ENCODE results near the gene ENC1.

The ENC1 gene

DNA sequence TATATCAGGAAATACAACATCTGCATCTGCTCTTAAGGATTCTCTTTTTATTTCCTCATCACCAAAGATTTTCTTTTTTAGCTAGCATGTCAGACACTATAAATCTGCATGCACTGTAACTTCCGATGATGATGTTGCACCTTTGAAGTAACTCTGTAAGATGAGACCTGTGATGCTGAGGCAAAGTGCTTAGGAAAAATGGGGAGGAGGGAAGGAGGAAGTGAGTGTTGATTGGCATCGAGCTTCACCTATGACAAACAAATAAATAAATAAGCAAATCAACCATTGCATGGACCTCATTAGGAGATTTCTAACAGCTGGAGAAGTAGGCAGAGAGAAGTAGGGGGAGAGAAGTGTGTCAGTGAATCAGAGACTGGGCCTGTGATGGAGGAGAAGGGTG, 52.6 kb downstream of the ENC1 start:
- POLR2A ChIA-PET (ENCODE audit: low non-redundant PET) = no interaction called here
- no peak overlapping the region for H3K27ac ChIP-seq
- TF ChIP-seq, protein P1, sequence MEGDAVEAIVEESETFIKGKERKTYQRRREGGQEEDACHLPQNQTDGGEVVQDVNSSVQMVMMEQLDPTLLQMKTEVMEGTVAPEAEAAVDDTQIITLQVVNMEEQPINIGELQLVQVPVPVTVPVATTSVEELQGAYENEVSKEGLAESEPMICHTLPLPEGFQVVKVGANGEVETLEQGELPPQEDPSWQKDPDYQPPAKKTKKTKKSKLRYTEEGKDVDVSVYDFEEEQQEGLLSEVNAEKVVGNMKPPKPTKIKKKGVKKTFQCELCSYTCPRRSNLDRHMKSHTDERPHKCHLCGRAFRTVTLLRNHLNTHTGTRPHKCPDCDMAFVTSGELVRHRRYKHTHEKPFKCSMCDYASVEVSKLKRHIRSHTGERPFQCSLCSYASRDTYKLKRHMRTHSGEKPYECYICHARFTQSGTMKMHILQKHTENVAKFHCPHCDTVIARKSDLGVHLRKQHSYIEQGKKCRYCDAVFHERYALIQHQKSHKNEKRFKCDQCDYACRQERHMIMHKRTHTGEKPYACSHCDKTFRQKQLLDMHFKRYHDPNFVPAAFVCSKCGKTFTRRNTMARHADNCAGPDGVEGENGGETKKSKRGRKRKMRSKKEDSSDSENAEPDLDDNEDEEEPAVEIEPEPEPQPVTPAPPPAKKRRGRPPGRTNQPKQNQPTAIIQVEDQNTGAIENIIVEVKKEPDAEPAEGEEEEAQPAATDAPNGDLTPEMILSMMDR (conservative IDR thresholded peaks at IDR 0.05; ENCODE audit: low read depth) = no peak
- no peak for DNase-seq (ENCODE audit: low spot score)
- CTCF ChIA-PET = no interaction called here

DNA sequence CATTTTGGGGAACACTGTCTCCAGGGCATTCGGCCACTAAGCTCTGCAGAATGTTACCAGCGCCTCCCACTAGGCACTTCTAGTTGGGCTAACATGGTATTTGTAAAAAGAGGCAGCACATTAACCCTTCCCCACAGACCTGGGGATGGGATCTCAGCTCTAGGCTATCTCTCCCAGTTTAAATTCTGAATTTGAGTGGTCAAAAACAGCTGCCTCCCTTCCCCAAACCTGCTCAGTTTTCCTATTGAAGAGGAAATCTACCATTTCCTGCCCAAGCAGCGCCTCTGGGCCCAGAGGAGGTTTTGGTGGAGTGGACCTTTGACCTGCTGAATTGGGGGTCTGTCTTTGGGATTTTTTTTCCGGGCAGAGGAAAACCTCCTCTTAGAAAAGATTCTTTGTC, 53.2 kb downstream of the ENC1 start:
- POLR2A ChIA-PET (ENCODE audit: low non-redundant PET) = no interaction called here
- TF ChIP-seq, protein P1 (conservative IDR thresholded peaks at IDR 0.05; ENCODE audit: low read depth) = no peak
- CTCF ChIA-PET = no interaction called here
- no peak for DNase-seq (ENCODE audit: low spot score)
- H3K27ac ChIP-seq = no peak overlapping the region

DNA sequence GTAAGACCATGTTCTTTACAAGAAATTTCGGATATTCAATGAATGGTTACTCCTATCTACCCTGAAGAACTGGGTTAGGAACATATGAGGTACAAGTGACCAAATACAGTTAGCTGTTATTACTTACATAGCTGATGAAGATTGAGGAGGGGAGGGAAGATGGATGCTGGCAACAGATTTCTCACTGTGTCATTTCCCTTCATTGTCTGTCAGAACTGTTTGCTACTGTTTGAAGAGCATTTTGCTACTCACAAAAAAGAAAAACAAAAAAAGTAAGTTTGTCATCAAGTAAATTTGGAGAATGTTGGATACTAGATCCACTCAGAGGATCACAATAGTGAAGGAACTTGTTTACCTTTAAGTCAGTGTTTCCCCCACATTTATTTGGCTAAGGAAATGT, 53.7 kb downstream of the ENC1 start:
- ChIA-PET CTCF (no interaction called here), POLR2A (ENCODE audit: low non-redundant PET) (no interaction called here)

DNA sequence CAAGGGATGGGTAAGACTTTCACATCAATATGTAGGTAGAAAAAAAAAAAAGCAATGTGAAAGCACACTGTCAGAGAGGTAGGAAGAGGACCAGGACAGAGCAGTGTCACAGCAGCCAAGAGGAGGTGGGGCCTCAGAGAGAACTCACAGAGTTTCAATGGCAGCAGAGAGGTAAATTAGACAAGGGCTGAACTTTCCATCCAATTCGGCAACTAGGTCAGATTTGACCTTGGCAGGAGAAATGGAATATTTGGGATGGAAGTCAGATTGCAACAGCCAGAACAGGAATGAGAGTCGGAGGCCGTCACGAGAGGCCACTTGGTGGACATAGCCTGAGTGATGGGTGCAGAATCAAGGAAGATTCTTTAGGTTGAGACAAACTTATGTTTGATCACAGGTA, 57.7 kb downstream of the ENC1 start:
- TF ChIP-seq, protein P1 (conservative IDR thresholded peaks at IDR 0.05; ENCODE audit: low read depth) = no peak
- no peak for DNase-seq (ENCODE audit: low spot score)
- H3K27ac ChIP-seq = no peak overlapping the region
- CTCF ChIA-PET = interaction anchor here (0.6 kb wide), 1 partner anchor 1042 kb away, joined by 5 read pairs; no protein-coding TSS in a partner anchor
- POLR2A ChIA-PET (ENCODE audit: low non-redundant PET) = no interaction called here

More for the DNA sequence above, 53.7 kb downstream of the ENC1 start:
- no peak for DNase-seq (ENCODE audit: low spot score)
- TF ChIP-seq, protein P1 (conservative IDR thresholded peaks at IDR 0.05; ENCODE audit: low read depth) = no peak
- H3K27ac ChIP-seq = no peak overlapping the region

DNA sequence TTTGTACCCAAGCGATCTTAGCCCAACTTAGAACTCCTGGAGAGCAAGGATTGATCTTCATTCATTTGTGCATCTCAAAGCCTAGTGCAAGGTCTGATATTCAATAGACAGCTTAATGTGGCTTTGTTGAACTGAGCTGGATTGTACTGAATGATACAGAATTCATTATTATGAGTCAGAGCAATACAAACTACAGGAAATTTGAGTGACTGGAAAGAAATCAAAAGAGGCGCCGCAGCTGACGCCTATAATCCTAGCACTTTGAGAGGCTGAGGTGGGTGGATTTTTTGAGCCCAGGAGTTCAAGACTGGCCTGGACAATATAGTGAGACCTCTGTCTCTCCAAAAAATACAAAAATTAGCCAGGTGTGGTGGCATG, 58.6 kb downstream of the ENC1 start:
- CTCF ChIA-PET = no interaction called here
- POLR2A ChIA-PET (ENCODE audit: low non-redundant PET) = no interaction called here
- TF ChIP-seq, protein P1 (conservative IDR thresholded peaks at IDR 0.05; ENCODE audit: low read depth) = no peak
- no peak overlapping the region for H3K27ac ChIP-seq
- no peak for DNase-seq (ENCODE audit: low spot score)

DNA sequence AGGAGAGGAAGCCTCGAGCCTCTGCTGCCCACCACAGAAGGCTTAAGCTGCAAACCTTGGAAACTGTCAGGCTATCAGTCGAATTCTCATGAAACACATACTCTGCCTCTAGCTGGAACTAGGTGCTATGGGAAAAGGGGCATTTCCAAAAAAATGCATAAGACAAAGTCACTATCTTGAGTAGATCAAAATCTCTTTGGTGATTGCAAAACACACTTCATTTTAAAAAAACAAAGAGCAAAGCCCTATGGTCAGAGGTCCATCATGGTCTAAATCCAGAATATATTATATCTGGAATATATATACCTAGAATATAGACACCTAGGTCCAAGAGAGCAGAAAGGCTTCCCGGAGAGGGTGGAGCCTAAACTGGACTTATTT, 59.8 kb downstream of the ENC1 start:
- ChIA-PET CTCF (no interaction called here), POLR2A (ENCODE audit: low non-redundant PET) (no interaction called here)
- TF ChIP-seq, protein P1 (conservative IDR thresholded peaks at IDR 0.05; ENCODE audit: low read depth) = no peak

DNA sequence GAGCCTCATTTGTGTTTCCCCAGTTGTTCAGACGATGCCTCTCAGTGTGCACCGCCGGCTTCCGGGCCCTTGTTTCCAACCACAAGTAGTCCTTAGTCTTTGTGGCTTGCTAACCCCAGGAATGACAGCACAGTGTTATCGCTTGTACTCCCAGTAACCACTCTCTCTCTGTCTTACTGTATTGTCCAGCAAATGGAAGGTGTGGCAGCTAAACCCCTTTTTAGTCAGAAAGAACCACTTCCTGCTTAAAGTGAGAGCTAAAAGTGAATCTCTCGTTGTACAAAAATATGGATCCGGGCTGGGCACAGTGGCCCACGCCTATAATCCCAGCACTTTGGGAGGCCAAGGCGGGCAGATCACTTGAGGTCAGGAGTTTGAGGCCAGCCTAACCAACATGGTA, 61.3 kb downstream of the ENC1 start:
- ChIA-PET CTCF (no interaction called here), POLR2A (ENCODE audit: low non-redundant PET) (no interaction called here)
- H3K27ac ChIP-seq = no peak overlapping the region
- no peak for DNase-seq (ENCODE audit: low spot score)
- TF ChIP-seq, protein P1 (conservative IDR thresholded peaks at IDR 0.05; ENCODE audit: low read depth) = no peak

More for the DNA sequence above, 59.8 kb downstream of the ENC1 start:
- DNase-seq (ENCODE audit: low spot score) = no peak
- no peak overlapping the region for H3K27ac ChIP-seq

Measured in RWPE1 (cell line).